ENCODE data around the gene ACACA.
A peak's percentile ranks its signal among the peaks of the same experiment; 100 is the strongest.

ACACA gene

GRCh38 chr17:37318931-37319594 is 87.6 kb downstream of the ACACA start:
- ChIA-PET POLR2A (no interaction called here), CTCF (interaction anchor here (1.0 kb wide), 1 partner anchor 55 kb away, joined by 4 read pairs; no protein-coding TSS in a partner anchor)
- peaks cover 6 to 19% of the 10 kb centered on the region in 2 experiments; a peak in 2 of 3 replicates for H3K36me3 ChIP-seq (ENCODE audit: control insufficient read depth in 2 of 2, insufficient read depth in 1 of 2, low read length in 2 of 2)
- H3K27ac ChIP-seq (ENCODE audit: extremely low read depth, low read depth, low read length) = no peak overlapping the region
- no peak for TF ChIP-seq ZNF629 (tag by site-specific recombination; IDR thresholded peaks at IDR 0.05)
- no peak for TF ChIP-seq SP2 (tag by site-specific recombination; IDR thresholded peaks at IDR 0.05)
- TF ChIP-seq PRDM1 (tag by site-specific recombination; IDR thresholded peaks at IDR 0.05) = 0 out of 2 replicates have a peak, but pooled peaks have one; percentile 6
- no peaks in the 10 kb centered on the region for H3K4me1 ChIP-seq (ENCODE audit: control insufficient read depth, insufficient read depth, low read length)
- H3K9me3 ChIP-seq (ENCODE audit: control insufficient read depth, insufficient read depth, low read depth, low read length) = no peaks in the 10 kb centered on the region
- no peak overlapping the region for H3K4me3 ChIP-seq (ENCODE audit: low read depth, low read length)

GRCh38 chr17:37317867-37318266 is 88.8 kb downstream of the ACACA start:
- no peak overlapping the region for H3K4me3 ChIP-seq (ENCODE audit: low read depth, low read length)
- ChIA-PET POLR2A (interaction anchor here (0.6 kb wide), 2 partner anchors 8 to 49 kb away, joined by 4 to 7 read pairs; no protein-coding TSS in a partner anchor), CTCF (interaction anchor here (0.6 to 1.2 kb wide), 5 partner anchors 12 to 835 kb away, joined by 3 to 7 read pairs (median 3); no protein-coding TSS in a partner anchor)
- no peaks in the 10 kb centered on the region for H3K4me1 ChIP-seq (ENCODE audit: control insufficient read depth, insufficient read depth, low read length)
- no peaks in the 10 kb centered on the region for H3K9me3 ChIP-seq (ENCODE audit: control insufficient read depth, insufficient read depth, low read depth, low read length)
- TF ChIP-seq PRDM1 (tag by site-specific recombination; IDR thresholded peaks at IDR 0.05) = peak; percentile 74
- no peak for TF ChIP-seq ZSCAN30 (tag by site-specific recombination; IDR thresholded peaks at IDR 0.05)
- no peak overlapping the region for H3K27ac ChIP-seq (ENCODE audit: extremely low read depth, low read depth, low read length)
- H3K36me3 ChIP-seq (ENCODE audit: control insufficient read depth in 2 of 2, insufficient read depth in 1 of 2, low read length in 2 of 2) = peaks cover 3 to 19% of the 10 kb centered on the region in 2 experiments; a peak in 2 of 3 replicates

GRCh38 chr17:37315601-37316000 is 91.0 kb downstream of the ACACA start:
- H3K9me3 ChIP-seq (ENCODE audit: control insufficient read depth, insufficient read depth, low read depth, low read length) = no peaks in the 10 kb centered on the region
- no peak overlapping the region for H3K27ac ChIP-seq (ENCODE audit: extremely low read depth, low read depth, low read length)
- ChIA-PET CTCF (interaction anchor here (0.7 kb wide), 1 partner anchor 18 kb away, joined by 4 read pairs; no protein-coding TSS in a partner anchor), POLR2A (no interaction called here)
- H3K4me3 ChIP-seq (ENCODE audit: low read depth, low read length) = no peak overlapping the region
- TF ChIP-seq ZNF639 (tag by site-specific recombination; IDR thresholded peaks at IDR 0.05) (no peak), ZFHX2 (tag by site-specific recombination; conservative IDR thresholded peaks at IDR 0.05) (no peak), ZNF23 (tag by site-specific recombination; IDR thresholded peaks at IDR 0.05; ENCODE audit: borderline replicate concordance) (no peak), ZNF423 (tag by site-specific recombination; IDR thresholded peaks at IDR 0.05) (no peak), ZNF549 (tag by site-specific recombination; IDR thresholded peaks at IDR 0.05) (no peak), ZNF791 (tag by site-specific recombination; IDR thresholded peaks at IDR 0.05) (no peak), REPIN1 (tag by site-specific recombination; IDR thresholded peaks at IDR 0.05; ENCODE audit: low read depth) (no peak), PATZ1 (tag by site-specific recombination; IDR thresholded peaks at IDR 0.05) (no peak), ZNF701 (tag by site-specific recombination; IDR thresholded peaks at IDR 0.05) (no peak), ZNF132 (tag by site-specific recombination; IDR thresholded peaks at IDR 0.05; ENCODE audit: borderline replicate concordance) (no peak), ELK4 (IDR thresholded peaks at IDR 0.05; ENCODE audit: borderline replicate concordance, low read depth, low read length) (no peak), ZNF704 (tag by site-specific recombination; IDR thresholded peaks at IDR 0.05) (no peak), ZNF292 (tag by site-specific recombination; IDR thresholded peaks at IDR 0.05; ENCODE audit: borderline replicate concordance, low read depth) (no peak), ZNF37A (tag by site-specific recombination; IDR thresholded peaks at IDR 0.05) (no peak), ZNF19 (tag by site-specific recombination; IDR thresholded peaks at IDR 0.05; ENCODE audit: low read depth) (no peak)
- peaks cover 4% of the 10 kb centered on the region; the same call in 1 of the 2 replicates for H3K4me1 ChIP-seq (ENCODE audit: control insufficient read depth, insufficient read depth, low read length)
- peaks cover 0 to 19% of the 10 kb centered on the region in 2 experiments; a peak in 1 of 3 replicates for H3K36me3 ChIP-seq (ENCODE audit: control insufficient read depth in 2 of 2, insufficient read depth in 1 of 2, low read length in 2 of 2)

Data from HEK293 (cell line).